Ishikawa (cell line): ENCODE data around the gene PPFIBP2.

ENCODE experiments used
- CEBPB ChIP-seq: IDR thresholded peaks from 2 replicates; pipeline ENCODE4 v1.6.1; 2012
- CREB1 ChIP-seq: IDR thresholded peaks from 2 replicates; pipeline ENCODE4 v1.6.1; 2012; ENCODE audit warnings: low read depth
- EGR1 ChIP-seq: IDR thresholded peaks from 2 replicates; pipeline ENCODE4 v1.6.1; 2012
- EP300 ChIP-seq: IDR thresholded peaks from 2 replicates; pipeline ENCODE4 v1.6.1; 2012; ENCODE audit warnings: borderline replicate concordance
- FOXM1 ChIP-seq: IDR thresholded peaks from 2 replicates; pipeline ENCODE4 v1.6.1; 2012; ENCODE audit warnings: low read depth, borderline replicate concordance
- NFIC ChIP-seq: IDR thresholded peaks from 2 replicates; pipeline ENCODE4 v1.6.1; 2012
- RAD21 ChIP-seq: IDR thresholded peaks from 2 replicates; pipeline ENCODE4 v1.6.1; 2012; ENCODE audit warnings: low read depth
- TAF1 ChIP-seq: IDR thresholded peaks from 2 replicates; pipeline ENCODE4 v1.6.1; 2012; ENCODE audit warnings: low read depth, mild to moderate bottlenecking
- TCF12 ChIP-seq: IDR thresholded peaks from 2 replicates; pipeline ENCODE4 v1.6.1; 2012; ENCODE audit warnings: low read depth
- TEAD4 ChIP-seq: IDR thresholded peaks from 2 replicates; pipeline ENCODE4 v1.6.1; 2012
- YY1 ChIP-seq: IDR thresholded peaks from 2 replicates; pipeline ENCODE4 v1.6.1; 2012; ENCODE audit warnings: low read depth
- ZBTB7A ChIP-seq: IDR thresholded peaks from 2 replicates; pipeline ENCODE4 v1.6.1; 2012; ENCODE audit warnings: low read depth
- TF ChIP-seq, protein P1 (sequence below): IDR thresholded peaks from 2 replicates; pipeline ENCODE4 v1.6.1; 2012
- TF ChIP-seq, protein P2 (sequence below): IDR thresholded peaks from 2 replicates; pipeline ENCODE4 v1.6.1; 2012; ENCODE audit warnings: low read depth, mild to moderate bottlenecking
- TF ChIP-seq, protein P3 (sequence below): IDR thresholded peaks from 2 replicates; pipeline ENCODE4 v1.6.1; 2012

PPFIBP2 gene

DNA sequence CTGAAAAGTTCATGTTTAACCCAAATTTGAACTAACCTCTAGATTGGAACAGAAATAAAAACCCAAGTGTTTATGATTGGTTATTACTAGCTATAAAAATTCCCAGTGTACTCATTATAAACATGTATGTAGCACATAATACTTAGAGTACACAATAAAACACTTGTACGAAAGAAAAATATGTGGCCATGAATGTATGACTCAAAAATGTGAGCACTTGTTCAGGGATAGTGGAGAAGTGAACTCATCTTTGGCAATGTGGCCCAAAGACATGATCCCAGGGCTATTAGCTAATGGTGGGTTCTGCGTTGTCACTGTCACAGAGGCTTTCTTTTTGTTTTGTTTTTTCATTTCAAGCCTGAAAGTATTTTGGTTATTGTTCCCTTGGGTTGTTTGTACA, 72.0 kb downstream of the PPFIBP2 start:
- no peak for TF ChIP-seq EP300
- TF ChIP-seq, protein P1, sequence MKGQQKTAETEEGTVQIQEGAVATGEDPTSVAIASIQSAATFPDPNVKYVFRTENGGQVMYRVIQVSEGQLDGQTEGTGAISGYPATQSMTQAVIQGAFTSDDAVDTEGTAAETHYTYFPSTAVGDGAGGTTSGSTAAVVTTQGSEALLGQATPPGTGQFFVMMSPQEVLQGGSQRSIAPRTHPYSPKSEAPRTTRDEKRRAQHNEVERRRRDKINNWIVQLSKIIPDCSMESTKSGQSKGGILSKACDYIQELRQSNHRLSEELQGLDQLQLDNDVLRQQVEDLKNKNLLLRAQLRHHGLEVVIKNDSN: no peak
- no peak for TF ChIP-seq CEBPB
- no peak for TF ChIP-seq FOXM1
- TF ChIP-seq, protein P2, sequence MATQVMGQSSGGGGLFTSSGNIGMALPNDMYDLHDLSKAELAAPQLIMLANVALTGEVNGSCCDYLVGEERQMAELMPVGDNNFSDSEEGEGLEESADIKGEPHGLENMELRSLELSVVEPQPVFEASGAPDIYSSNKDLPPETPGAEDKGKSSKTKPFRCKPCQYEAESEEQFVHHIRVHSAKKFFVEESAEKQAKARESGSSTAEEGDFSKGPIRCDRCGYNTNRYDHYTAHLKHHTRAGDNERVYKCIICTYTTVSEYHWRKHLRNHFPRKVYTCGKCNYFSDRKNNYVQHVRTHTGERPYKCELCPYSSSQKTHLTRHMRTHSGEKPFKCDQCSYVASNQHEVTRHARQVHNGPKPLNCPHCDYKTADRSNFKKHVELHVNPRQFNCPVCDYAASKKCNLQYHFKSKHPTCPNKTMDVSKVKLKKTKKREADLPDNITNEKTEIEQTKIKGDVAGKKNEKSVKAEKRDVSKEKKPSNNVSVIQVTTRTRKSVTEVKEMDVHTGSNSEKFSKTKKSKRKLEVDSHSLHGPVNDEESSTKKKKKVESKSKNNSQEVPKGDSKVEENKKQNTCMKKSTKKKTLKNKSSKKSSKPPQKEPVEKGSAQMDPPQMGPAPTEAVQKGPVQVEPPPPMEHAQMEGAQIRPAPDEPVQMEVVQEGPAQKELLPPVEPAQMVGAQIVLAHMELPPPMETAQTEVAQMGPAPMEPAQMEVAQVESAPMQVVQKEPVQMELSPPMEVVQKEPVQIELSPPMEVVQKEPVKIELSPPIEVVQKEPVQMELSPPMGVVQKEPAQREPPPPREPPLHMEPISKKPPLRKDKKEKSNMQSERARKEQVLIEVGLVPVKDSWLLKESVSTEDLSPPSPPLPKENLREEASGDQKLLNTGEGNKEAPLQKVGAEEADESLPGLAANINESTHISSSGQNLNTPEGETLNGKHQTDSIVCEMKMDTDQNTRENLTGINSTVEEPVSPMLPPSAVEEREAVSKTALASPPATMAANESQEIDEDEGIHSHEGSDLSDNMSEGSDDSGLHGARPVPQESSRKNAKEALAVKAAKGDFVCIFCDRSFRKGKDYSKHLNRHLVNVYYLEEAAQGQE: no peak
- no peak for TF ChIP-seq NFIC
- TF ChIP-seq YY1: no peak
- no peak for TF ChIP-seq EGR1
- TF ChIP-seq, protein P3, sequence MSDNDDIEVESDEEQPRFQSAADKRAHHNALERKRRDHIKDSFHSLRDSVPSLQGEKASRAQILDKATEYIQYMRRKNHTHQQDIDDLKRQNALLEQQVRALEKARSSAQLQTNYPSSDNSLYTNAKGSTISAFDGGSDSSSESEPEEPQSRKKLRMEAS: no peak
- TF ChIP-seq RAD21: no peak
- TF ChIP-seq CREB1: no peak
- no peak for TF ChIP-seq ZBTB7A
- TF ChIP-seq TEAD4: no peak

DNA sequence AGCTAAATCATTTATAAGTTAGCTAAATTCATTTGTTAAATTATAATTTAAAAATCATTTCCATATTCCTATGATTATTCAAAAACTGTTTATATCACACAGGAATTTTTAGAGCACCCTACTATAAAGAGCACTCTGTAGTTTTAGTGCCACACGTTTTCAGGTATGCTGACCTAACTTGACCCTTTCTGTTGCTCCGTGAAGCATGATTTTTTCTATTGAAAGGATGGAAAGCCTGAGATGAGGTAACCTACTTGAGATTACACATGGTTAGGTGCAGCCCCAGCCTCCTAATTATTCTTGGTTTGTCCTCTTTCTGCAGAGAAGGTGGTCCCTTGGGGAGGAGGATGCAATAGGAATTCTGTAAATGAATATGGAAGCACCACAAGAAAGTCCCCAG, 72.6 kb downstream of the PPFIBP2 start:
- TF ChIP-seq YY1: no peak
- TF ChIP-seq TCF12: no peak
- no peak for TF ChIP-seq RAD21
- no peak for TF ChIP-seq CEBPB
- TF ChIP-seq, protein P1: no peak
- TF ChIP-seq FOXM1: no peak
- TF ChIP-seq EP300: no peak

DNA sequence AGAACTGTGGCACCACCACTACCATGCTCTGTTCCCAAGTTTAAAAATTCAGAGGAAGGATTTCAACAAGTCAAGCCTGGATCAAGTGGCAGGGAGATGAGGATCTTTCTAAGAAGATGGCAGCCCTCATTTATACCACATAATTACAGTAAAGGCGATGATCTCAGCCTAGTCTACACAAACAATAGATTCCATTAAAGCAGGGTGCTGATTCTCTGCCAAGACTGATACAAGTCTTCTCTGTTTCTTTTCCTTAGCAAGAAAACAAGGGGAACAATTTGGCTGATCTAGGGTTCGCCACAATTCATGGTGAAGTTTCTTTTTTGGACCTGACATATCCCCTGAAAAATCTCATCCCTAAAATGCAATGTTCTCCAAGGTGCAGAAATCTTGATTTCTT, 73.9 kb downstream of the PPFIBP2 start:
- TF ChIP-seq ZBTB7A: no peak
- TF ChIP-seq TEAD4: no peak
- no peak for TF ChIP-seq CEBPB
- TF ChIP-seq CREB1: no peak
- TF ChIP-seq, protein P3: no peak
- no peak for TF ChIP-seq FOXM1
- no peak for TF ChIP-seq EP300
- no peak for TF ChIP-seq RAD21
- TF ChIP-seq, protein P1: no peak
- no peak for TF ChIP-seq NFIC
- no peak for TF ChIP-seq TCF12
- TF ChIP-seq TAF1: no peak
- TF ChIP-seq EGR1: no peak

DNA sequence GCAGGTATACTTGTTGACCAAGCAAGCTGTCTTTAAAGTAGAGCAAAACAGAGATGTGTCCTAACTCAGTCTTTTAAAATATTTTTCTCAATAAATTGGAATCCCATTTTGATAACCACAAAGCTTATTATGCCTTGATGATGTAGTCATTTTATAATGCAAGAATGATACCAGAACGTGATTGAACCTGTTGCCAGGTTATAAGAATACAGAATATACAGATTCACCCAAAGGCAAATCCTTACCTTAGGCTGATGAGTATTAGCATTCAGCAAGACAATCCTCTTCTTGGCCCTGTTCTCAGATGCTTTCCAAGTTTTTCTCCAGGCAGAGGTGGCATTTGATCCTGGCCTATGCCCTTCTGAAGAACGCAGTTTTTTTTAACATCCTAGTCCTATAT, 76.1 kb downstream of the PPFIBP2 start:
- TF ChIP-seq FOXM1: no peak
- no peak for TF ChIP-seq NFIC
- TF ChIP-seq CREB1: no peak
- no peak for TF ChIP-seq TAF1
- TF ChIP-seq, protein P2: no peak
- no peak for TF ChIP-seq YY1
- TF ChIP-seq, protein P1: no peak
- TF ChIP-seq CEBPB: no peak
- TF ChIP-seq EP300: no peak
- no peak for TF ChIP-seq TEAD4
- TF ChIP-seq RAD21: no peak
- TF ChIP-seq TCF12: no peak
- TF ChIP-seq, protein P3: no peak
- no peak for TF ChIP-seq EGR1
- no peak for TF ChIP-seq ZBTB7A

DNA sequence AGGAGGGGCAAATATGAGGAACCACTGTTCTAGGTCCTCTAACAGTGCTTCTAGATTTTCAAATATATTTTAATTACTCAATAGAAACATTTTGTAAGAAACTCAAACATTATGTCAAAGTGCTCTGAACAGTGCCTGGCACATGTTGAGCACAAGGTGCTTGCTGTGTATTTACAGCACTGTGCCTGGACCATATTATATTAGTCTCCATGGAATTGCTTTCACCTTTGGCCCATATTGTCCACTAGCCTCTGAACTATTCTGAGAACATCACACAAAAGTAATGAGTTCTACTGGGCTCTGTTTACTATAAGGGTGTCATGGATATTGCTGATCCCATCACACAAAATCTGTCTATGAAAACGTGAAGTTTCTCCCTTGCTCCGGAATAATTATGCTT, 76.7 kb downstream of the PPFIBP2 start:
- TF ChIP-seq NFIC (no peak), RAD21 (no peak), CREB1 (no peak), ZBTB7A (no peak), EP300 (no peak), FOXM1 (no peak), TCF12 (no peak), TEAD4 (no peak), CEBPB (no peak), TAF1 (no peak), EGR1 (no peak), YY1 (no peak)
- TF ChIP-seq, protein P1: no peak
- TF ChIP-seq, protein P2: no peak
- TF ChIP-seq, protein P3: no peak
